Caco-2 (cell line): ENCODE measurements around the gene WDR77. TPM values are rescaled to one million over a fixed set of nuclear protein-coding genes. Genes with fewer than 3 reads are reported as not detected.

Experiments used
- BruUV-seq: library from RNA; stranded (reverse); fragments of 400-500 nt; replicated peaks from 2 replicates; lab custom pipeline; 2021; lab: Mats Ljungman, UMichigan
- CTCF ChIA-PET: fragments of 300-600 bp; sonication (Branson Sonifier 250); formaldehyde crosslinking; loops from one replicate; lab custom pipeline; 2022; ENCODE audit warnings: antibody characterized with exemption; lab: Charles Lee
- POLR2A ChIA-PET: fragments of 300-600 bp; sonication (Branson Sonifier 250); formaldehyde crosslinking; loops from one replicate; lab custom pipeline; 2022; ENCODE audit warnings: antibody characterized with exemption; lab: Charles Lee
- DNase-seq, 2 experiments: peaks; one replicate each; pipeline versions ENCODE4 v3.0.0 to v3.0.0-alpha.2; 2020 to 2022
- H3K27me3 ChIP-seq: replicated peaks from 2 replicates; pipeline ENCODE4 v1.6.0; 2011; ENCODE audit warnings: low read length; ENCODE audit not compliant: control insufficient read depth, insufficient read depth
- H3K36me3 ChIP-seq: 2 replicates; pipeline ENCODE4 v1.5.1; 2011; ENCODE audit warnings: low read length; ENCODE audit not compliant: control insufficient read depth, insufficient read depth
- H3K4me1 ChIP-seq: fragments of 250-450 bp; sonication (Bioruptor Pico); 2 replicates; pipeline ENCODE4 v1.5.1; 2020; ENCODE audit warnings: mild to moderate bottlenecking
- H3K4me3 ChIP-seq: 2 replicates; pipeline ENCODE4 v1.5.1; 2011; ENCODE audit warnings: low read depth, mild to moderate bottlenecking, control low read depth, low read length
- H3K9me3 ChIP-seq: fragments of 250-450 bp; sonication (Bioruptor Pico); 2 replicates; pipeline ENCODE4 v1.5.1; 2020; ENCODE audit warnings: mild to moderate bottlenecking, moderate library complexity
- H3K27ac Mint-ChIP-seq: one replicate; pipeline ENCODE4 v1.8.0; 2022; ENCODE audit warnings: mixed read lengths; ENCODE audit not compliant: unreplicated experiment
- H3K27me3 Mint-ChIP-seq: one replicate; pipeline ENCODE4 v1.8.0; 2022; ENCODE audit warnings: mixed read lengths; ENCODE audit not compliant: insufficient read depth, unreplicated experiment
- H3K36me3 Mint-ChIP-seq: one replicate; pipeline ENCODE4 v1.8.0; 2022; ENCODE audit warnings: mild to moderate bottlenecking, mixed read lengths; ENCODE audit not compliant: insufficient read depth, unreplicated experiment
- H3K4me1 Mint-ChIP-seq: one replicate; pipeline ENCODE4 v1.8.0; 2022; ENCODE audit warnings: low read depth, mixed read lengths; ENCODE audit not compliant: unreplicated experiment
- H3K4me3 Mint-ChIP-seq: one replicate; pipeline ENCODE4 v1.8.0; 2022; ENCODE audit warnings: mild to moderate bottlenecking, moderate library complexity, mixed read lengths; ENCODE audit not compliant: unreplicated experiment
- H3K9me3 Mint-ChIP-seq: one replicate; pipeline ENCODE4 v1.8.0; 2022; ENCODE audit warnings: mixed read lengths; ENCODE audit not compliant: unreplicated experiment
- intact Hi-C: fragments of 100-400 bp; cut with micrococcal nuclease; formaldehyde crosslinking; loops from one replicate; pipeline ENCODE4 v1.10.0; 2022; ENCODE audit not compliant: unreplicated experiment
- total RNA-seq: library from RNA; stranded (reverse); gene quantifications from 2 replicates; pipeline ENCODE4 v1.2.3, GENCODE V29; 2022
- TF ChIP-seq, protein P1 (sequence below), 2 experiments: fragments of 200-600 bp in 1 of 2; IDR thresholded peaks; 1 replicate in 1 of 2; 2 replicates in 1 of 2; pipeline versions ENCODE4 v1.5.1 to v1.8.0; 2011 to 2022; ENCODE audit warnings: antibody characterized with exemption in 1 of 2, control low read depth in 1 of 2, inconsistent platforms in 1 of 2, low read depth in 1 of 2, low read length in 1 of 2, mild to moderate bottlenecking in 1 of 2, moderate library complexity in 1 of 2; ENCODE audit not compliant: insufficient read depth in 1 of 2, severe bottlenecking in 1 of 2, unreplicated experiment in 1 of 2

The WDR77 gene
- total RNA-seq, 1 experiment from 2014 or later = 31.9 TPM

DNA sequence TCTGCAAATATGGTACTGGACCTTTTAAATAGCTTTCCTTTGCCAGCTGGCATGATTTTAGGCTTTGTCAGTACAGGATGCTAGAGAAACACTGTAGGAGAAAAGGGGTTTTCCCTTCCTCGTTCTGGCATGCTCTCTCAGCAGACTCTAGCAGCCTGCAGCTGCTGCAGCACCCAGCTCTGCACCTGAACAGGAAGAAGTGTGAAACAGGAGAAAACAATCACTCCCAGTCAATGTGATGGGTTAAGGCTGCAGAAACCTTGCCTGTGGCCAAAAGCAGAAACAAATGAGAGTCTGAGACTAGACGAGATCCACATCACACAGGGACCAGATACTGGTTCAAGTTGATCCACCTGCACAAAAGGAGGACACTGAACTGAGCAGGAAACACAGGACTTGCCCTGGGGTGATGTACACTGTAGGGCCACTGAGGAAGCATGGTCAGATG is 42.7 kb downstream of the WDR77 start:
- H3K4me1 Mint-ChIP-seq = no peaks in the 10 kb centered on the region
- DNase-seq = no peak
- TF ChIP-seq, protein P1, sequence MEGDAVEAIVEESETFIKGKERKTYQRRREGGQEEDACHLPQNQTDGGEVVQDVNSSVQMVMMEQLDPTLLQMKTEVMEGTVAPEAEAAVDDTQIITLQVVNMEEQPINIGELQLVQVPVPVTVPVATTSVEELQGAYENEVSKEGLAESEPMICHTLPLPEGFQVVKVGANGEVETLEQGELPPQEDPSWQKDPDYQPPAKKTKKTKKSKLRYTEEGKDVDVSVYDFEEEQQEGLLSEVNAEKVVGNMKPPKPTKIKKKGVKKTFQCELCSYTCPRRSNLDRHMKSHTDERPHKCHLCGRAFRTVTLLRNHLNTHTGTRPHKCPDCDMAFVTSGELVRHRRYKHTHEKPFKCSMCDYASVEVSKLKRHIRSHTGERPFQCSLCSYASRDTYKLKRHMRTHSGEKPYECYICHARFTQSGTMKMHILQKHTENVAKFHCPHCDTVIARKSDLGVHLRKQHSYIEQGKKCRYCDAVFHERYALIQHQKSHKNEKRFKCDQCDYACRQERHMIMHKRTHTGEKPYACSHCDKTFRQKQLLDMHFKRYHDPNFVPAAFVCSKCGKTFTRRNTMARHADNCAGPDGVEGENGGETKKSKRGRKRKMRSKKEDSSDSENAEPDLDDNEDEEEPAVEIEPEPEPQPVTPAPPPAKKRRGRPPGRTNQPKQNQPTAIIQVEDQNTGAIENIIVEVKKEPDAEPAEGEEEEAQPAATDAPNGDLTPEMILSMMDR (IDR thresholded peaks at IDR 0.05; ENCODE audit: insufficient read depth in 1 of 2, low read depth in 1 of 2, low read length in 1 of 2, severe bottlenecking in 1 of 2, unreplicated experiment in 1 of 2) = no peak
- BruUV-seq = no TSS peak
- Histone ChIP-seq H3K9me3 (no peaks in the 10 kb centered on the region), H3K4me1 (no peaks in the 10 kb centered on the region), H3K27me3 (no peaks in the 10 kb centered on the region), H3K4me3 (no peak overlapping the region), H3K36me3 (no peaks in the 10 kb centered on the region; the same call in 1 of the 2 replicates)
- CTCF ChIA-PET = no interaction called here
- intact Hi-C loops = no loop called here
- H3K27ac Mint-ChIP-seq = no peak overlapping the region
- H3K9me3 Mint-ChIP-seq = no peaks in the 10 kb centered on the region
- peaks cover 2% of the 10 kb centered on the region for H3K27me3 Mint-ChIP-seq
- POLR2A ChIA-PET = no interaction called here
- H3K4me3 Mint-ChIP-seq = no peak overlapping the region
- no peaks in the 10 kb centered on the region for H3K36me3 Mint-ChIP-seq

DNA sequence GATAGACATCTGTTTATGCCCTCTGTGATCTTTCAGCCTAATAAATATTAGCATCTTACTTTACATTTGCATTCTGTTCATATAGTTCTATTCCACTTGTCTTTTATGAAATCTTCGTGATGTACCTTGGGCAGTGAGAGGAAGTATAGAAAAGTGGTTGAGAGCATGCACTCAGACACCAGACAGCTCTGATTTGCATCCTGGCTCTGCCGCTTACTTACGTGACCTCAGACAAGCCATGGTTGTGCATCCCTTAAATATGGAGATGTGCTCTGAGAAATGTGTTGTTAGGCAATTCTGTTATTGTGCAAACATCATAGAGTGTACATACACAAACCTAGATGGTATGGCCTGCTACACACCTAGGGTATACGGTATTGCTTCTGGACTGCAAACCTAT is 44.5 kb downstream of the WDR77 start:
- H3K27me3 ChIP-seq = no peaks in the 10 kb centered on the region
- Mint-ChIP-seq H3K4me3 (no peak overlapping the region), H3K36me3 (no peaks in the 10 kb centered on the region), H3K27ac (no peak overlapping the region), H3K27me3 (peaks cover 2% of the 10 kb centered on the region), H3K9me3 (no peaks in the 10 kb centered on the region), H3K4me1 (peaks cover 7% of the 10 kb centered on the region)
- ChIA-PET CTCF (no interaction called here), POLR2A (no interaction called here)
- H3K36me3 ChIP-seq = no peaks in the 10 kb centered on the region; the same call in 1 of the 2 replicates
- H3K9me3 ChIP-seq = no peaks in the 10 kb centered on the region
- BruUV-seq = no TSS peak
- DNase-seq = no peak
- intact Hi-C loops = no loop called here
- TF ChIP-seq, protein P1 (IDR thresholded peaks at IDR 0.05; ENCODE audit: insufficient read depth in 1 of 2, low read depth in 1 of 2, low read length in 1 of 2, severe bottlenecking in 1 of 2, unreplicated experiment in 1 of 2) = no peak
- no peak overlapping the region for H3K4me3 ChIP-seq
- peaks cover 3% of the 10 kb centered on the region; the same call in 1 of the 2 replicates for H3K4me1 ChIP-seq

DNA sequence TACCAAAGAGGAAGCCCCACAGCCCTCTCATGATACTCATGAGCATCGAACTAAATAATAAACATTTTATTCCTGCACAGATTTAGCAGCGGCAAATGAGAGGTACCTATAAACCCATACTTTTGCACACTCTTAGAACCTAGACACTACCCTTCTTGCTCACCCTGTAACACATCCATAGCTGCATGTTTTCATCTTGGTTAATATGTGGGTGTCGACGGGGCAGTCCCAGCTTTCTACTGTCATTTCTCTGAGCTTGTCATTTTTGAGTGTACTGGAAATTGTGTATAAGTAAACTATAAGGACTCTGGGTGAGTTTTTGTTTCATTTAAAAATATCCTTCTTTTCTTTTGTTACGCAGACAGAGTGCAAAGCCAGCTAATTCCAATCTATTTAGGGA is 47.0 kb downstream of the WDR77 start:
- no peaks in the 10 kb centered on the region for H3K9me3 ChIP-seq
- Mint-ChIP-seq H3K27me3 (peaks cover 2% of the 10 kb centered on the region), H3K36me3 (no peaks in the 10 kb centered on the region), H3K4me1 (peaks cover 7% of the 10 kb centered on the region), H3K9me3 (no peaks in the 10 kb centered on the region), H3K4me3 (no peak overlapping the region), H3K27ac (no peak overlapping the region)
- H3K4me3 ChIP-seq = no peak overlapping the region
- no TSS peak for BruUV-seq
- peaks cover 3% of the 10 kb centered on the region; the same call in 1 of the 2 replicates for H3K4me1 ChIP-seq
- H3K36me3 ChIP-seq = no peaks in the 10 kb centered on the region; the same call in 1 of the 2 replicates
- intact Hi-C loops = no loop called here
- TF ChIP-seq, protein P1 (IDR thresholded peaks at IDR 0.05; ENCODE audit: insufficient read depth in 1 of 2, low read depth in 1 of 2, low read length in 1 of 2, severe bottlenecking in 1 of 2, unreplicated experiment in 1 of 2) = no peak
- POLR2A ChIA-PET = no interaction called here
- no peaks in the 10 kb centered on the region for H3K27me3 ChIP-seq
- no peak for DNase-seq
- CTCF ChIA-PET = interaction anchor here (0.7 to 1.1 kb wide), 3 partner anchors 20 to 179 kb away, joined by 3 read pairs; no protein-coding TSS in a partner anchor
